Natural killer cell (primary cell): ENCODE results near the gene SNHG17. TPM values are rescaled to one million over a fixed set of nuclear protein-coding genes. Genes with fewer than 3 reads are reported as not detected.

Experiments
- ATAC-seq, 3 donors: fragments of 150-1000 bp in 2 of 3; fragments of 200-7000 bp in 1 of 3; cut with Tn5 transposase; 1 replicate in 1 of 3; 2 replicates in 2 of 3; pipeline ENCODE4 v1.10.0; 2021; ENCODE audit warnings: mild to moderate bottlenecking in 2 of 3, moderate library complexity in 2 of 3
- DNase-seq, 2 donors: peaks; one replicate each; pipeline versions ENCODE4 v3.0.0 to v3.0.0-alpha.2; 2013 to 2021; ENCODE audit warnings: mixed read lengths in 1 of 2
- H3K27ac ChIP-seq: one replicate; pipeline ENCODE4 v1.5.1; 2013; ENCODE audit warnings: mild to moderate bottlenecking, low read length
- H3K27me3 ChIP-seq: one replicate; pipeline ENCODE4 v1.6.1; 2013; ENCODE audit warnings: low read length; ENCODE audit not compliant: control insufficient read depth, insufficient read depth
- H3K36me3 ChIP-seq: one replicate; pipeline ENCODE4 v1.6.1; 2013; ENCODE audit warnings: low read length; ENCODE audit not compliant: control insufficient read depth, insufficient read depth
- H3K4me1 ChIP-seq: one replicate; pipeline ENCODE4 v1.6.1; 2013; ENCODE audit warnings: low read length; ENCODE audit not compliant: control insufficient read depth, insufficient read depth
- H3K4me3 ChIP-seq: one replicate; pipeline ENCODE4 v1.5.1; 2013; ENCODE audit warnings: low read length
- H3K9me3 ChIP-seq: one replicate; pipeline ENCODE4 v1.6.1; 2013; ENCODE audit warnings: low read length; ENCODE audit not compliant: control insufficient read depth, insufficient read depth
- H3K27ac Mint-ChIP-seq, 2 donors: one replicate each; pipeline ENCODE4 v1.8.0; 2022; ENCODE audit warnings: mild to moderate bottlenecking in 2 of 2, mixed read lengths in 2 of 2, moderate library complexity in 1 of 2
- H3K27me3 Mint-ChIP-seq, 2 donors: one replicate each; pipeline ENCODE4 v1.8.0; 2022; ENCODE audit warnings: low read depth in 2 of 2, mixed read lengths in 2 of 2
- H3K36me3 Mint-ChIP-seq: one replicate; pipeline ENCODE4 v1.8.0; 2022; ENCODE audit warnings: mixed read lengths
- H3K4me1 Mint-ChIP-seq, 2 donors: one replicate each; pipeline ENCODE4 v1.8.0; 2022; ENCODE audit warnings: mixed read lengths in 2 of 2
- H3K4me3 Mint-ChIP-seq: one replicate; pipeline ENCODE4 v1.8.0; 2022; ENCODE audit warnings: mild to moderate bottlenecking, moderate library complexity, mixed read lengths
- H3K9me3 Mint-ChIP-seq, 2 donors: one replicate each; pipeline ENCODE4 v1.8.0; 2022; ENCODE audit warnings: mixed read lengths in 2 of 2
- CTCF ChIP-seq: fragments of 200-600 bp; IDR thresholded peaks from one replicate; pipeline ENCODE4 v1.8.0; 2022; ENCODE audit warnings: antibody characterized with exemption
- WGBS: methylation state at CpG from one replicate; pipeline ENCODE4 v1.1.7; 2013; ENCODE audit warnings: missing lambda C conversion rate; ENCODE audit not compliant: insufficient coverage; 5-methylcytosine and 5-hydroxymethylcytosine counted together
- intact Hi-C: fragments of 100-400 bp; cut with micrococcal nuclease; formaldehyde crosslinking; loops from one replicate; pipeline ENCODE4 v1.14.2; 2022
- total RNA-seq, 4 donors: library from RNA; stranded (reverse); fragments of 120-200 nt in 1 of 4; gene quantifications; one replicate each; pipeline versions ENCODE4 v1.2.3 to v1.2.4, GENCODE V29; 2013 to 2022

SNHG17 gene
- total RNA-seq, 3 donors from 2014 or later (not counting 1 experiment from before 2014, with no cell fraction given): 53.5 to 64.0 (median 53.8) TPM

- no peaks in the 10 kb centered on the region for H3K36me3 ChIP-seq
- H3K4me3 ChIP-seq: no peak overlapping the region
- H3K27me3 ChIP-seq: no peaks in the 10 kb centered on the region
- ATAC-seq (no peak), DNase-seq (no peak)
- WGBS: 94% methylated on average over 5 of the region's 5 CpGs
- Mint-ChIP-seq H3K27me3 (peaks cover 0 to 7% of the 10 kb centered on the region in 2 donors), H3K4me1 (no peaks in the 10 kb centered on the region), H3K9me3 (no peaks in the 10 kb centered on the region), H3K36me3 (no peaks in the 10 kb centered on the region), H3K4me3 (no peak overlapping the region), H3K27ac (no peak overlapping the region)
- no peak overlapping the region for H3K27ac ChIP-seq
- intact Hi-C loops: no loop called here
- no peaks in the 10 kb centered on the region for H3K9me3 ChIP-seq
- TF ChIP-seq CTCF: no peak
- H3K4me1 ChIP-seq: no peaks in the 10 kb centered on the region
Measured at GRCh38 chr20:38406476-38406875, 28.7 kb downstream of the SNHG17 start.

GRCh38 chr20:38405132-38405531, 30.0 kb downstream of the SNHG17 start:
- Histone ChIP-seq H3K4me3 (no peak overlapping the region), H3K27ac (no peak overlapping the region), H3K9me3 (no peaks in the 10 kb centered on the region), H3K27me3 (no peaks in the 10 kb centered on the region), H3K36me3 (no peaks in the 10 kb centered on the region), H3K4me1 (no peaks in the 10 kb centered on the region)
- peaks cover 0 to 7% of the 10 kb centered on the region in 2 donors for H3K27me3 Mint-ChIP-seq
- no peaks in the 10 kb centered on the region for H3K9me3 Mint-ChIP-seq
- no peaks in the 10 kb centered on the region for H3K36me3 Mint-ChIP-seq
- TF ChIP-seq CTCF: no peak
- no peak overlapping the region for H3K27ac Mint-ChIP-seq
- no peaks in the 10 kb centered on the region for H3K4me1 Mint-ChIP-seq
- WGBS: 94% methylated on average over 2 of the region's 2 CpGs
- no peak overlapping the region for H3K4me3 Mint-ChIP-seq
- ATAC-seq: no peak
- DNase-seq: no peak
- intact Hi-C loops: no loop called here

GRCh38 chr20:38404016-38404415, 31.1 kb downstream of the SNHG17 start:
- no peak overlapping the region for H3K27ac ChIP-seq
- Mint-ChIP-seq H3K36me3 (no peaks in the 10 kb centered on the region), H3K4me1 (no peaks in the 10 kb centered on the region), H3K27ac (no peak overlapping the region), H3K9me3 (no peaks in the 10 kb centered on the region), H3K27me3 (peaks cover 0 to 7% of the 10 kb centered on the region in 2 donors), H3K4me3 (no peak overlapping the region)
- H3K36me3 ChIP-seq: no peaks in the 10 kb centered on the region
- no peaks in the 10 kb centered on the region for H3K27me3 ChIP-seq
- no peaks in the 10 kb centered on the region for H3K9me3 ChIP-seq
- H3K4me3 ChIP-seq: no peak overlapping the region
- no peak for TF ChIP-seq CTCF
- H3K4me1 ChIP-seq: no peaks in the 10 kb centered on the region
- DNase-seq (no peak), ATAC-seq (no peak)
- intact Hi-C loops: no loop called here

GRCh38 chr20:38402816-38403215, 32.3 kb downstream of the SNHG17 start:
- Mint-ChIP-seq H3K9me3 (no peaks in the 10 kb centered on the region), H3K4me3 (no peak overlapping the region), H3K27ac (no peak overlapping the region), H3K36me3 (no peaks in the 10 kb centered on the region), H3K4me1 (no peaks in the 10 kb centered on the region), H3K27me3 (peaks cover 0 to 7% of the 10 kb centered on the region in 2 donors)
- Histone ChIP-seq H3K4me3 (no peak overlapping the region), H3K4me1 (no peaks in the 10 kb centered on the region), H3K36me3 (no peaks in the 10 kb centered on the region), H3K27me3 (no peaks in the 10 kb centered on the region), H3K9me3 (no peaks in the 10 kb centered on the region), H3K27ac (no peak overlapping the region)
- DNase-seq (no peak), ATAC-seq (no peak)
- TF ChIP-seq CTCF: no peak
- intact Hi-C loops: no loop called here
- 96% methylated on average over 8 of the region's 8 CpGs for WGBS
